Measurements from ENCODE around the gene ALPI.

- no peak for TF ChIP-seq ZFP3 (CRISPR knock-in tag; IDR thresholded peaks at IDR 0.05)
- TF ChIP-seq, protein P1, sequence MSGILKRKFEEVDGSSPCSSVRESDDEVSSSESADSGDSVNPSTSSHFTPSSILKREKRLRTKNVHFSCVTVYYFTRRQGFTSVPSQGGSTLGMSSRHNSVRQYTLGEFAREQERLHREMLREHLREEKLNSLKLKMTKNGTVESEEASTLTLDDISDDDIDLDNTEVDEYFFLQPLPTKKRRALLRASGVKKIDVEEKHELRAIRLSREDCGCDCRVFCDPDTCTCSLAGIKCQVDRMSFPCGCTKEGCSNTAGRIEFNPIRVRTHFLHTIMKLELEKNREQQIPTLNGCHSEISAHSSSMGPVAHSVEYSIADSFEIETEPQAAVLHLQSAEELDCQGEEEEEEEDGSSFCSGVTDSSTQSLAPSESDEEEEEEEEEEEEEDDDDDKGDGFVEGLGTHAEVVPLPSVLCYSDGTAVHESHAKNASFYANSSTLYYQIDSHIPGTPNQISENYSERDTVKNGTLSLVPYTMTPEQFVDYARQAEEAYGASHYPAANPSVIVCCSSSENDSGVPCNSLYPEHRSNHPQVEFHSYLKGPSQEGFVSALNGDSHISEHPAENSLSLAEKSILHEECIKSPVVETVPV (CRISPR knock-in tag; IDR thresholded peaks at IDR 0.05): no peak
- no peak for TF ChIP-seq SNAI2 (CRISPR knock-in tag; IDR thresholded peaks at IDR 0.05)
Observed at GRCh38 chr2:232483923-232484627, 28.1 kb downstream of the ALPI start.
